H4 (cell line): ENCODE measurements around the gene ENPP3. TPM values are rescaled to one million over a fixed set of nuclear protein-coding genes. Genes with fewer than 3 reads are reported as not detected.

Experiments used
- total RNA-seq: library from RNA; depleted of rRNA; stranded (reverse); fragments of >200 nt; shearing (Covaris generic); gene quantifications from 2 replicates; pipeline ENCODE4 v1.2.3, GENCODE V29; 2014; rRNA removed

ENPP3 gene
- total RNA-seq, 1 experiment from 2014 or later, result not detected

Other genes with a start within 250 kb of the ENPP3 start
- gene ARG1, start 64.1 kb upstream of the ENPP3 start, total RNA-seq, result not detected in 2 replicates
- 8.0 and 13.6 TPM in 2 replicates for gene MED23, start 9.1 kb upstream of the ENPP3 start, total RNA-seq
- not detected in 2 replicates for gene OR2A4, start 64.1 kb downstream of the ENPP3 start, total RNA-seq
- not detected in 2 replicates for gene CTAGE9, start 73.7 kb downstream of the ENPP3 start, total RNA-seq
- 32.2 and 39.5 TPM in 2 replicates for gene ENPP1, start 170.7 kb downstream of the ENPP3 start, total RNA-seq